Common myeloid progenitor, CD34-positive (primary cell): Measurements from ENCODE around the gene PKP1.

Source experiments
- CTCF ChIA-PET: fragments of 350-600 bp; sonication (Branson Sonifier 250); formaldehyde crosslinking; loops from one replicate; lab custom pipeline; 2021; ENCODE audit warnings: antibody characterized with exemption; lab: Charles Lee
- POLR2A ChIA-PET: fragments of 350-600 bp; sonication (Branson Sonifier 250); formaldehyde crosslinking; loops from one replicate; lab custom pipeline; 2021; ENCODE audit warnings: antibody characterized with exemption; lab: Charles Lee
- DNase-seq, 3 donors: peaks; one replicate each; pipeline versions ENCODE4 v3.0.0 to v3.0.0-alpha.2; 2013
- H3K27ac ChIP-seq, 2 experiments: 1 replicate in 1 of 2; 2 replicates in 1 of 2; pipeline ENCODE4 v1.7.0; 2013; ENCODE audit warnings: inconsistent platforms in 2 of 2, low read length in 2 of 2, mild to moderate bottlenecking in 2 of 2, low read depth in 1 of 2, moderate library complexity in 1 of 2; ENCODE audit not compliant: severe bottlenecking in 2 of 2, insufficient read depth in 1 of 2, poor library complexity in 1 of 2
- H3K27me3 ChIP-seq, 5 experiments: replicated peaks in 2 of 5; 1 replicate in 3 of 5; 2 replicates in 2 of 5; pipeline versions ENCODE4 v1.6.1 to v1.7.0; 2013; ENCODE audit warnings: low read length in 4 of 5, mild to moderate bottlenecking in 2 of 5, moderate library complexity in 2 of 5, inconsistent platforms in 1 of 5; ENCODE audit not compliant: insufficient read depth in 5 of 5, control insufficient read depth in 4 of 5
- H3K36me3 ChIP-seq, 4 experiments: 1 replicate in 2 of 4; 2 replicates in 2 of 4; pipeline versions ENCODE4 v1.6.1 to v1.7.0; 2013; ENCODE audit warnings: low read length in 3 of 4, control low read depth in 1 of 4, mild to moderate bottlenecking in 1 of 4; ENCODE audit not compliant: control insufficient read depth in 4 of 4, insufficient read depth in 4 of 4
- H3K4me1 ChIP-seq, 4 experiments: 1 replicate in 3 of 4; 2 replicates in 1 of 4; pipeline versions ENCODE4 v1.6.1 to v1.7.1; 2013; ENCODE audit warnings: low read length in 3 of 4, mild to moderate bottlenecking in 3 of 4, control low read depth in 1 of 4, inconsistent platforms in 1 of 4, moderate library complexity in 1 of 4; ENCODE audit not compliant: control insufficient read depth in 4 of 4, insufficient read depth in 4 of 4; ENCODE audit errors: control extremely low read depth in 1 of 4
- H3K4me3 ChIP-seq, 7 experiments: 1 replicate in 4 of 7; 2 replicates in 3 of 7; pipeline versions ENCODE4 v1.5.1 to v1.7.0; 2013; ENCODE audit warnings: mild to moderate bottlenecking in 7 of 7, low read length in 6 of 7, moderate library complexity in 6 of 7, inconsistent platforms in 2 of 7, low read depth in 2 of 7, control low read depth in 1 of 7; ENCODE audit not compliant: insufficient read depth in 4 of 7, control insufficient read depth in 1 of 7; ENCODE audit errors: extremely low read depth in 1 of 7
- H3K9me3 ChIP-seq, 5 experiments: 1 replicate in 4 of 5; 2 replicates in 1 of 5; pipeline versions ENCODE4 v1.6.1 to v1.7.1; 2013; ENCODE audit warnings: low read length in 4 of 5, mild to moderate bottlenecking in 2 of 5, inconsistent platforms in 1 of 5, low read depth in 1 of 5, moderate library complexity in 1 of 5; ENCODE audit not compliant: control insufficient read depth in 4 of 5, insufficient read depth in 2 of 5; ENCODE audit errors: control extremely low read depth in 1 of 5
- WGBS: methylation state at CpG from one replicate; pipeline ENCODE4 v1.1.5; 2013; ENCODE audit not compliant: insufficient coverage; 5-methylcytosine and 5-hydroxymethylcytosine counted together

PKP1 gene

GRCh38 chr1:201250326-201251011 lies 32.8 kb upstream of the PKP1 start:
- H3K9me3 ChIP-seq, result no peaks in the 10 kb centered on the region
- CTCF ChIA-PET, result interaction anchor here (0.6 to 0.7 kb wide), 2 partner anchors 110 to 669 kb away, joined by 3 read pairs; no protein-coding TSS in a partner anchor
- H3K27me3 ChIP-seq, result peaks cover 0 to 2% (median 2%) of the 10 kb centered on the region in 5 experiments
- 97% methylated on average over 7 of the region's 10 CpGs for WGBS
- H3K36me3 ChIP-seq, result no peaks in the 10 kb centered on the region
- DNase-seq, result no peak
- no peaks in the 10 kb centered on the region for H3K4me1 ChIP-seq
- POLR2A ChIA-PET, result no interaction called here
- no peak overlapping the region for H3K4me3 ChIP-seq
- no peak overlapping the region for H3K27ac ChIP-seq

GRCh38 chr1:201251411-201251810 lies 31.9 kb upstream of the PKP1 start:
- Histone ChIP-seq H3K4me3 (no peak overlapping the region), H3K4me1 (no peaks in the 10 kb centered on the region), H3K27ac (no peak overlapping the region), H3K36me3 (no peaks in the 10 kb centered on the region), H3K9me3 (no peaks in the 10 kb centered on the region), H3K27me3 (peaks cover 0 to 2% (median 0%) of the 10 kb centered on the region in 5 experiments)
- ChIA-PET POLR2A (no interaction called here), CTCF (interaction anchor here (0.9 to 4.7 kb wide), 2 partner anchors 110 to 121 kb away, joined by 4 to 87 read pairs; no protein-coding TSS in a partner anchor)
- DNase-seq, result no peak
- 74% methylated on average over 2 of the region's 2 CpGs for WGBS

- Histone ChIP-seq H3K4me1 (no peaks in the 10 kb centered on the region), H3K9me3 (no peaks in the 10 kb centered on the region), H3K36me3 (no peaks in the 10 kb centered on the region), H3K27ac (no peak overlapping the region), H3K27me3 (peaks cover 0 to 2% (median 0%) of the 10 kb centered on the region in 5 experiments), H3K4me3 (no peak overlapping the region)
- ChIA-PET POLR2A (interaction anchor here (0.8 kb wide), 1 partner anchor 184 kb away, joined by 3 read pairs; no protein-coding TSS in a partner anchor), CTCF (interaction anchor here (0.9 to 4.7 kb wide), 2 partner anchors 109 to 121 kb away, joined by 4 to 87 read pairs; no protein-coding TSS in a partner anchor)
- WGBS, result 76% methylated on average over 9 of the region's 11 CpGs
- DNase-seq, result no peak
Measured at GRCh38 chr1:201251851-201252430, 31.4 kb upstream of the PKP1 start.

- Histone ChIP-seq H3K9me3 (no peaks in the 10 kb centered on the region), H3K4me1 (no peaks in the 10 kb centered on the region), H3K36me3 (no peaks in the 10 kb centered on the region), H3K4me3 (no peak overlapping the region), H3K27ac (no peak overlapping the region), H3K27me3 (peaks cover 0 to 2% (median 0%) of the 10 kb centered on the region in 5 experiments)
- ChIA-PET POLR2A (no interaction called here), CTCF (interaction anchor here (2.1 to 4.7 kb wide), 2 partner anchors 108 to 157 kb away, joined by 16 to 87 read pairs; no protein-coding TSS in a partner anchor)
- 91% methylated on average over 6 of the region's 6 CpGs for WGBS
- DNase-seq, result no peak
Measured at GRCh38 chr1:201252944-201253371, 30.3 kb upstream of the PKP1 start.

- Histone ChIP-seq H3K9me3 (no peaks in the 10 kb centered on the region), H3K4me1 (no peaks in the 10 kb centered on the region), H3K27ac (no peak overlapping the region), H3K36me3 (no peaks in the 10 kb centered on the region), H3K27me3 (peaks cover 0 to 3% (median under 1%) of the 10 kb centered on the region in 5 experiments), H3K4me3 (no peak overlapping the region)
- POLR2A ChIA-PET, result no interaction called here
- 98% methylated on average over 10 of the region's 10 CpGs for WGBS
- no peak for DNase-seq
- CTCF ChIA-PET, result interaction anchor here (1.1 to 4.7 kb wide), 8 partner anchors 36 to 157 kb away, joined by 3 to 87 read pairs (median 8); no protein-coding TSS in a partner anchor
Measured at GRCh38 chr1:201253411-201253810, 29.9 kb upstream of the PKP1 start.

- 95% methylated on average over 5 of the region's 9 CpGs for WGBS
- ChIA-PET CTCF (interaction anchor here (0.7 to 4.7 kb wide), 22 partner anchors 8 to 156 kb away, joined by 3 to 87 read pairs (median 4); no protein-coding TSS in a partner anchor), POLR2A (no interaction called here)
- H3K27ac ChIP-seq, result no peak overlapping the region
- H3K4me1 ChIP-seq, result no peaks in the 10 kb centered on the region
- DNase-seq, result no peak
- H3K9me3 ChIP-seq, result no peaks in the 10 kb centered on the region
- no peak overlapping the region for H3K4me3 ChIP-seq
- H3K36me3 ChIP-seq, result no peaks in the 10 kb centered on the region
- H3K27me3 ChIP-seq, result peaks cover 0 to 9% (median 4%) of the 10 kb centered on the region in 5 experiments
Measured at GRCh38 chr1:201253906-201254624, 29.2 kb upstream of the PKP1 start.
